Stomach (tissue), 4 donors: ENCODE measurements around the gene TAF5.

ENCODE experiments used
- CTCF ChIP-seq, 7 experiments: fragments of 450-650 bp in 4 of 7; fragments of 200-600 bp in 3 of 7; sonication (generic) in 3 of 7; IDR thresholded peaks; one replicate each; pipeline ENCODE4 v1.5.1; 2016 to 2019; ENCODE audit warnings: antibody characterized with exemption in 7 of 7, control low read depth in 2 of 7, mild to moderate bottlenecking in 1 of 7
- EP300 ChIP-seq: sonication (generic); formaldehyde crosslinking; IDR thresholded peaks from one replicate; pipeline ENCODE4 v1.6.1; 2017; ENCODE audit warnings: antibody characterized with exemption
- POLR2A ChIP-seq, 4 donors: fragments of 450-650 bp; IDR thresholded peaks; one replicate each; pipeline ENCODE4 v1.6.1; 2016; ENCODE audit warnings: antibody characterized with exemption in 4 of 4, control low read depth in 2 of 4, mild to moderate bottlenecking in 1 of 4, moderate library complexity in 1 of 4

GRCh38 chr10:103427866-103428265 lies 60.1 kb downstream of the TAF5 start:
- TF ChIP-seq CTCF (IDR thresholded peaks at IDR 0.05) = no peak
- TF ChIP-seq EP300 = no peak
- TF ChIP-seq POLR2A (IDR thresholded peaks at IDR 0.05) = no peak
